ENCODE measurements around the gene RBM4B.

- no peak for TF ChIP-seq TAF1 (IDR thresholded peaks at IDR 0.05; ENCODE audit: borderline replicate concordance, insufficient read depth, low read length)
- TF ChIP-seq REST (IDR thresholded peaks at IDR 0.05; ENCODE audit: insufficient read depth in 1 of 2, low read depth in 2 of 2, low read length in 2 of 2), result no peak
- TF ChIP-seq SIN3A (IDR thresholded peaks at IDR 0.05; ENCODE audit: borderline replicate concordance, insufficient read depth, low read length), result no peak
- no peak for TF ChIP-seq POLR2AphosphoS5 (IDR thresholded peaks at IDR 0.05; ENCODE audit: low read depth, low read length)
- no peak for TF ChIP-seq FOXP2 (optimal IDR thresholded peaks at IDR 0.05; ENCODE audit: borderline replicate concordance, extremely low read depth, extremely low read length, insufficient read depth)
These were observed 43.3 kb upstream of the RBM4B start for GRCh38 chr11:66720899-66721470.

All from PFSK-1 (cell line).